Measurements from ENCODE around the gene CEP350.
"Not testable (repeated sequence)": the region's sequence is repeated elsewhere in the genome, so short reads cannot be mapped to it uniquely, and the experiment has no call there.

Gene CEP350

DNA sequence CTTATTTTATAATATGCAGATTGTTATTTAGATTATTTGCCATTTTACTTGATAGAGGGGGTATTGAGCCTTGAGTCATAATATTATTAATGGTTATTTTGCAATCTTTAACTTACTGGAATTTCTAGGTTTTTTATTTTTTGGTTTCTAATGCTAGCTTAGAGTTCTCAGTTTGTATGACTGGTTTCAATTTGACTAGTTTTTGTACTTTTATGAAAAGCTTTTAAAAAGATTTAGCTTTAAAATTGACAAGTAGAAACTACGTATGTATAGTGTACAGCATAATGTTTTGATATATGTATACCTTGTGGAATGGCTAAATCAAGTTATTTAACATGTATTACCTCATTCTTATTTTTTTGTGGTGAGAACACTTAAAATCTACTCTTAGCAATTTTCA lies 41.5 kb downstream of the CEP350 start:
- DNase-seq: no peak

DNA sequence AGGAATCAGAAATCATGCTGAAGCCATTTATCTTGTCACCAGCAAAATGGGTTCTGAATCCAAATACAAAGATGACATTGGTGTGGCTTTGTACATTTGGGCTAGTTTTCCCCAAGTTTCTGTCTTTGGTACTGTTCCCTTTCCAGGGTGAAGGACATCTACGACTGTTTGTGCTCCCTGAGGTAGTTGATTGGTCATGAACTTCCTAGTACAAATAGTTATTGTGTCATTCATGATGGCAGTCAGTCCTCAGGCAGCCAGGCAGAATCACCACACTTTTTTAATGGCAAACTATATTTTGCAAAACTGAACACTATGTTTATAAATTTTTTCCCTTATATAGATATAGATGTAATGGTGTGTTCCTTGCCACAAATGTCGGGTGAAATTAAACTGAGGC lies 46.0 kb downstream of the CEP350 start:
- DNase-seq: no peak

DNA sequence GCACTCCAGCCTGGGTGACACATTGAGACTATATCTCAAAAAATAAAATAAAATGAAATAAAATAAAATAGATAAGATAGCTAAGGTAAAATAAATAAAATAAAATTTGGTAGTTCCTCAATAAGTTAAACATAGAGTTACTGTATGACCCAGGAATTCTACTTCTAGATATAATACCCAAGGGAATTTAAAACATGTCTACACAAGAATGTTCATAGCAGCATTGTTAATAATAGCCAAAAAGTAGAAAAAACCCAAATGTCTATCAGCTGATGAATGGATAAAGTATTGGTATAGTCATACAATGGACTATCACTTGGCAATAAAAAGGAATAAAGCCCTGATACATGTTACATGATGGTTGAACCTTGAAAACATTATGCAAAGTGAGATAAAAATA lies 47.8 kb downstream of the CEP350 start:
- DNase-seq: no peak

DNA sequence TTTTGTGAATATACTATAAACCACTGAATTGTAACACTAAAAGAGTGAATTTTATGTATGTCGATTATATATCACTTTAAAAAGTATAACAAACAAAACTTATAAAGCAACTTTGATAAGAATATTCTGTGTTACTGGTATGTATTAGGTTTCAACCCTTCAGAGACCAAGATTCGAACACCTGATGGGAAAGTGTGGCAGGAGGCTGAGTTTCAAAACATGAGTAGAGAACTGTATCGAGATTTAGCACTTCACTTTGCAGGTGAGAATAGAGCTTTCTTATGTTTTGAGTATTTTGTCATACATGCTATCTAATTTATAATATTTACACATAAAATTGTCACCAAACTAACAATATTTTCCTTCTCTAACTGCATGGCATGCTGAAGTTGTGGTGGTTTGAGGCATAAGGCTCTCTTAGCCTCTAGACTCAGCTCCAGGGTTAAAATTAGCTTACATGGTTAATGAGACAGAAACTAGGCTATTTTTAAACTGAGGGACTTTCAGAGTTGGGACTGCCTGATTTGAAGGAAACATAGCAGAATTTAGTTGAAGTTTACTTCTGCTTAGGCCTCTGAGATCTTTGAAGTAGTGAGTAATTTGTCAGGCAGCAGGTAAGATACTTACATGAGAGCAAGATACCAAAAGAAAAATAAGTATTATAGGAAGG lies 48.6 kb downstream of the CEP350 start:
- DNase-seq: no peak

DNA sequence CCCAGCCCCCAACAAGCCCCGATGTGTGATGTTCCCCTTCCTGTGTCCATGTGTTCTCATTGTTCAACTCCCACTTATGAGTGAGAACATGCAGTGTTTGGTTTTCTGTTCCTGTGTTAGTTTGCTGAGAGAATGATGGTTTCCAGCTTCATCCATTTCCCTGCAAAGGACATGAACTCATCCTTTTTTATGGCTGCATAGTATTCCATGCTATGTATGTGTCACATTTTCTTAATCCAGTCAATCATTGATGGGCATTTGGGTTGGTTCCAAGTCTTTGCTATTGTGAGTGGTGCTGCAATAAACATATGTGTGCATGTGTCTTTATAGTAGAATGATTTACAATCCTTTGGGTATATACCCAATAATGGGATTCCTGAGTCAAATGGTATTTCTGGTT lies 52.2 kb downstream of the CEP350 start:
- not testable (repeated sequence) for DNase-seq

DNA sequence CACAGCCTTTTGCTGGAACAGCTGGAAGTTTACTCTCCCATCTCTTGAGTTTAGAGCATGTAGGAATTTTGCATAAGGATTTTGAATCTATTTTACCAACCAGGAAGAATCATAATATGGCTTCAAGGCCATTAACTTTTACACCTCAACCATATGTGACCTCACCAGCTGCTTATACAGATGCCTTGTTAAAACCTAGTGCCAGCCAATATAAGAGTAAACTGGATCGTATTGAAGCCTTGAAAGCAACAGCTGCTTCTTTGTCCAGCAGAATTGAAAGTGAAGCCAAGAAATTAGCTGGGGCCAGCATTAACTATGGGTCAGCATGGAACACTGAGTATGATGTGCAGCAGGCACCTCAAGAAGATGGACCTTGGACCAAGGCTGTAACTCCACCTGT lies 65.4 kb downstream of the CEP350 start:
- DNase-seq: no peak

DNA sequence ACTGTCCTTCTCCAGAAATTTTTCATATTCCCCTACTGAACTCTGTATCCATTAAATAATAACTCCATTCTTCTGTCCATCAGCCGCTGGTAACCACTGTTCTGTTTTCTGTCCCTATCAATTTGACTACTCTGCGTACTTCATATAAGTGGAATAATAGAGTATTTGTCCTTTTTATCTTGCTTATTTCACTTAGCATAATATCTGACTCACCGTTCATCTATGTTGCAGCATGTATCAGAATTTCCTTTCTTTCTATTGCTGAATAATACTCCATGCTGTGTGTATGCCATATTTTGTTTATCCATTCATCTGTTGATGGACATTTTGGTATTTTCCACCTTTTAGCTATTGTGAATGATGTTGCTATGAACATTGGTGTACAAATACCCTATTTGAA lies 71.9 kb downstream of the CEP350 start:
- DNase-seq: no peak

DNA sequence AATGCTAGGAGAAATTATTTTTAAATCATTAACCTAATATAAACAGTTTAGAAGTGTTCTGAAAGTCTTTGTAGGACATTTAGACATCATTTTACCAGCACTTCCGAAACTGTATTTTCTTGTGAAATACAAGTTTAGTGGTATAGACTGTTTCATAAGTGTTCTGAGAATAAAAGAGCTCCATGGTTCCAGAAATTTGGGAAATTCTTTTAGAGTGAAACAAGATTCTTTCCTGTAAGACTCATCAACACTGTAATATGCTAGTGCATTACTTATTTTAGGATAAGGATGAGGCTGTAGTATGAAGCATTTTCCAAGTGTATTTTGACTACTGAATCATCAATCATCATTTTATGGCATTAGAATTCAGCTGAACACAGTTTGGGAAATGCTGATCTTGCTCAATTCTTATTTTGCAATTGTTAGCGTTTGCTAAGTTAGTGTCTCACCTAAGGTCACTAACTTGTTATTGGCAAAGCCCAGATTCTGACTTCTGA lies 73.4 kb downstream of the CEP350 start:
- no peak for DNase-seq

DNA sequence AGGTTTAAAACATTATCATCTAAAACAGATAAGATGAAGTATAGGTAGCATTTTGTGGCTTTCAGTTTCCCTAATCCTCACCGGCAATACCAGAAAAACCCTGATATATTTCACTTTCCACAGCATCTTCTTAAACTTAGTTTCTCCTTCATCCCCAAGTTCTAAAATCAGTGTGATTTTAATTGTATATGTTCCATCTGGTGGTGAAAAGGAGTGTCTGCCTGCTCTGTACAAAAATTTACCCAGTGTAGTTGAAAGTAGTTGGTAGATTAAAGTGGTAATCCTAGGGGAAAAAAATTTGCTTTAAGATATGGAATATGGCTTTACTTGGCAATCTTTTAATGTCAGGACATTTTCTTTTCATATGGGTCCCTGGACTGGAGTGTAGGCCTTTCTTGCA lies 74.3 kb downstream of the CEP350 start:
- DNase-seq: no peak

DNA sequence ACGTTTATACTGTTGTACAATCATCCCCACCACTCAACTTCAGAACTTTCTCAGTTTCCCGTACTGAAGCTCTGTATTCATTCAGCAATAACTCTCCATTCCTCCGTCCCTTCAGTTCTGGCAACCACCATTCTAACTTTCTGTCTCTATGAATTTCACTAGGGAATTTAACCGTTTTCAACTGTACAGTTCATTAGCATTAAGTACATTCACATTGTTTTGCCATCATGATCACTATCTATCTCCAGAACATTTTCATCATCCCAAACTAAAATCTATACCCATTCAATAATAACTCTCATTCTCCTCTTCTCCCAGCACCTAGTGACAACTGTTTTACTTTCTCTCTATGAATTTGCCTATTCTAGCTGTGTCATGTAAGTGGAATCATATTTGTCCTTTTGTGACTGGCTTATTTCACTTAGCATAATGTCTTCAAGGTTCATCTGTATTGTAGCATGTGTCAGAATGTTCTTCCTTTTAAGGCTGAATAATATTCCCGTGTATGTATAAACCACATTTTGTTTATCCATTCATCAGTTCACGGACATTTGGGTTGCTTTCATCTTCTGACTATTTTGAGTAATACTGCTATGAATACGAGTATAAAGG lies 75.0 kb downstream of the CEP350 start:
- no peak for DNase-seq

DNA sequence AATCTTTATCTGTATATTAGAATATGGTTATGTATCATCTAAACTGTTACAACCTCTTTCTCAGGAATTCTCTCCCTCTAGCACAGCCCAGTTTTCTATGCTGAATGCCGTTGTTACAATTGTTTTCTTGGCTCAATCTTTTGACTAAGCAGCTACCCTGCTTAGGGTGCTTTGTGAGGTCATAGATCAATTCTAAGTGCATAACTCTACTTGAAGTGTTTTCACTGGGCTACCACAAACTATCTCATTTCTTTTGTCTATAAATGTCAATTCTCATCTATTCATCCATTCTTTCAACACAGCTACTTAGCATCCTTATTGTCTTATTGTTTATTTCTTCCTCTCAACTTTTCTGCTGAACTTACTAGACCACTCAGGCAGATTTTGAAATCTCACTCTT lies 77.1 kb downstream of the CEP350 start:
- no peak for DNase-seq

DNA sequence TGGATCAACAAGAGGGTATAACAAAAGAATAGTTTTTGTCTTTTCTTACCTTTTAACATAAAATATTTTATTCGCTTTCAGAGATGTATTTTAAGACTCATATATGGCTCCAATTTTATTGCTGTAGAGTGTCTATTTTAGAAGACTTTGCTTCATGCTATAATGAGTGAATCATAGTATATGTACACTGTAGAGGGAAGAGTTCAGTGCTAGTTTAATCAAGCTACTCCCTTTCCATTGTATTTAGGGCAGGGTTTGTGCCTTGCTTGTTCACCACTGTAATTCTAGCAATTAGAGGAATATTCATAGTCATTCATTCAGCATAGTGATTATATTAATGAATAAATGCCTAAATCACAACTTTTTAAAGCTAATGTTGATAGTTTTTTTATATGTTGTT lies 78.8 kb downstream of the CEP350 start:
- DNase-seq: no peak

DNA sequence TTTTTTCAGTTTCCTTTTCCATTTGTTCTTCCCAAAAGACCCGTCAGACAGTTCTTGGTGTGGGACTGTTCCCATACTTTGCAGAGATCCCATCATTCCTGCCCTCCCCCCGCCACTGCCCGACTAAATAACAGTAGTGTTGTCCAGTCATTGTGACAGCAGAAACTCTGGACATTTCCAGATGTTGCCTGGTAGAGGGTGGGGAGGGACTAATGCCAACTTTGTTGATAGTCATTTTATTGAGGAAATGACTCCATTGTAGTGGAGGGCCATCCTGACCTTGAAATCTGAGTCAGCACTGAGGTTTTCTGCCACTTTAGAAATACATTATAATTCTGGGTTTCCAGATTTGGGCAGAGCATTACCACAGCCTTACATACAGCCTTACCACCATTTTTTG lies 85.4 kb downstream of the CEP350 start:
- no peak for DNase-seq

DNA sequence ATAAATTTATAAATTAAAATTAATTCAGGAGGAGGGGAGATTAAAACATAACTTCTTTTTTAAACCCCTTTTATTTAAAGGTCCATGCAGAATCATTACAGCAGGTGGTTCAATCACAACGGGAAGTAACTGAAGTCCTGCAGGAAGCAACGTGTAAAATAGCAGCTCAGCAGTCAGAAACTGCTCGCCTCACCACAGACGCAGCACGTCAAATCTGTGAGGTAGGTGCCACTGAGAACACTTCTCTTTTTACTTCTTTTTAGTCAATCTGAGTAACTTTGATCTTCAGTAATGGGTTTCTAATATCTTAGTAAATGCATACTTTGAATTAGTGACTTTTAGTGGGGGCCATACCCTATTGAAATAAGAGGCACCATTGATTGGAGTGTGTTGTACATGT lies 87.0 kb downstream of the CEP350 start:
- DNase-seq: no peak

DNA sequence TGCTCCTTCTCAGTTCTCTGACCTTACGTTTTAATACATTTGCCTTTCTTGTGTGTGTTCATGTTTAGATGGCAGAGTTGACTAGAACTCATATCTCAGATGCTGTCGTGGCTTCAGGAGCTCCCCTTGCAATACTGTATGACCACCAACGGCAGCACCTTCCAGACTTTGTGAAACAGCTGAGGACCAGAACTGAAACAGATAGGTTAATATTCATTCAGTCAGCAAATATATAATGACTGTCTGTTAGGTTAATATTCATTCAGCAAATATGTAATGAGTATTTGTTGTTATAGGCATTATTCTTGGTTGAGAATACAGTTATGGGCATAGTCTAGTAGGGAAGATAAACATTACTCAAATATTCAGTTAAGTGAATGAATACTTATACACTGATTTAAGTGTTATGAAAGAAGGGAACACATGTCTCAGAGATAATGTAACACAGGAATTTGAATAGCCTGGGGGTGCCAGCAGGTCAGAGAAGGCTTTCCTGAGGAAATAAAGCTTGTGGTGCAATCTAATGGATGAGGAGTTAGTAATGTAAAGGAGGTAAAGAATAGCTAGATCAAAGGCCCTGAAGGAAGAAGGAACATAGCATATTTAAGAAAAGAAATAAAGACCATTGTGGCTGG lies 88.5 kb downstream of the CEP350 start:
- no peak for DNase-seq

DNA sequence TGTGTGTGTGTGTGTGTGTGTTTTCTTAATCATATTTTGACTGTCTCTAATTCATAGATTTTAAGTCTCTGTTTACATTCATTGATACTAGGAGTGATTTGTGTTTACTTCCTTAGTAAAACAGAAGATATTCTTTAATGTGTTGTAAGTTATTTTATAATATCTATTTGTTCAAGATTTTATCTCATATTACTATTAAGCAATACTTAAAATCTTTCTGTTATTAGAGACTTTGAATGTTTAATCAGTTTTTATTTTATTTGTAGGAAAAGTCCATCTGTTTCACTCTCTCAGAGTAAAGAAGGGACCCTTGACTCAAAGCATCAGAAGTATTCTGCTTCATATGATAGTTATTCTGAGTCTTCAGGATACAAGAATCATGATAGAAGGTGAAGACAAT lies 89.2 kb downstream of the CEP350 start:
- DNase-seq: no peak

DNA sequence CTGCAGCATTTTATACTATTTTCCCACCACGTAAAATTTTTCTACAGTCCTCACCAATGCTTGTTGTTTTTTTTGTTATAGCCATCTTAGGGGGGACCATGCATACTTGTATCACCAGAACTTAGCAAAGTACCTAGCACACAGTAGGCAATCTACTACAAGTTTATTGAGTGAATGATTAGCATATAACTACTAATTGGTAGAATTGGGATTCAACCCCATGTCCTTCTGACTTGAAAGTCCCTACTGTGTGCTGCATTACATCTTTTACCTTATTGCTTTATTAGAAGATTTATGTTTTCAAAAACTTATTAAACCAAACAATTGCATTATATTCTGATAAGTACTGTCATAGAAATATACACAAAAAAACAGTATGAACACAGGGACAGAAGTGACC lies 92.1 kb downstream of the CEP350 start:
- DNase-seq: no peak

DNA sequence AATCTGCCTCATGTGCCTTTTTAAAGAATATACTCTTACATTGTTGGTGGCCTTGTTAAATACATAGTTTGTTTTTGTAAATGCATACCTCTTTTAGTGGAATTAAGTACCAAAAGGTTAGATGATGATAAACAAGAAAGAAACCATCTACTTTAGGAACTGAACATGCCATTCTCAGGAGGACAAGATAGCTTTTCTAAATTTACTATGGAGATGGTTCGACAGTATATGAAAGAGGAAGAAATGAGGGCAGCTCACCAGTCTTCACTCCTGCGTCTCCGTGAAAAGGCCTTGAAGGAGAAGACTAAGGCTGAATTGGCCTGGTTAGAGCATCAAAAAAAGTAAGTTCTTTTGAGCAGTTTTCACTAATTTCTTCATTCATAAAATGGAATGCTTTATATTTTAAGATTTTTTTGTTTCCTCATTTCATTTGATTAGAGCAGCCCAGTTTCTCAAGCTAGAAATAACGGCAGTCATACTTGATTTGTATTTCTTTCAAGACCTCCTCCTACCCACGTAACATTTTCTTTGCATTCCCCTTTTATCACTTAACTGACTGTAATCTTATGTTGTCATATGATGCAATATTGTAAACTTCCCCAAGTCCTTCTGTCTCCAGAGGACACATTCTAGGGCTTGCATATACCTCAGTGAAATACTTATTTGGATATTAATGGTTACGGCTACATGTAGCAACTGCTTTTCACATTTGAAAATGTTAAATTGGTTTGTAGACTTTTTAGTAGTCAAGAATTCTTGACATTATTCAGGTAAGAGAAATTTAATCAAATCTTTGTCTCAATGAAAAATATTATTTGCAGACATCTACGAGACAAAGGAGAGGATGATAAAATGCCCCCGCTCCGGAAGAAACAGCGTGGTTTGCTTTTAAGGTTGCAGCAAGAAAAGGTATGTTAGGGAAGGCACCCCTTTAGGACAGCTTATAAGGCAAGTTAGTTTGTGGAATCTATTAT lies 99.3 kb downstream of the CEP350 start:
- no peak for DNase-seq

DNA sequence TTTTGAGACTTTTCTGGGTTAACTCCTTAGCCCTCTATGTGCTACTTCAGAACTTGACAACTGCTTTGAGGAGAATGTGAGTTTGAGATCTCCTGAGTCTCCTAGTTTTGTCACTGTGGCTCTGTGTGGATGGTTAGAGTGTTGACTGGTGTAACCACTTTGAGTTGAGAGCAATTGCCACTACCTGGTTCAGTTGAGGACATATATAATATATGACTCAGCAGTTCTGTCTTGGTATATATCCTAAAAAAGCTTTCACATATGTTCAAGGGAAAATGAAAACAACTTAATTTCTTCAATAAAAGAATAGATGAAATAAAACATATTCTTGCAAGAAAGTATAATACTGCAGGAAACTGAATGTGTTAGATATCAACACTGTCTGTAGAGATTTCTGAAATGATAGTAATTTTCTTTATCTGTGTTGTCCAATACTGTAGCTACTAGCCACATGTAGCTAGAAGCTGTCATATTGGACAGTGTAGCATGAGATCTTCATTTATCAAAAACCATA lies 103.3 kb downstream of the CEP350 start:
- DNase-seq: no peak

DNA sequence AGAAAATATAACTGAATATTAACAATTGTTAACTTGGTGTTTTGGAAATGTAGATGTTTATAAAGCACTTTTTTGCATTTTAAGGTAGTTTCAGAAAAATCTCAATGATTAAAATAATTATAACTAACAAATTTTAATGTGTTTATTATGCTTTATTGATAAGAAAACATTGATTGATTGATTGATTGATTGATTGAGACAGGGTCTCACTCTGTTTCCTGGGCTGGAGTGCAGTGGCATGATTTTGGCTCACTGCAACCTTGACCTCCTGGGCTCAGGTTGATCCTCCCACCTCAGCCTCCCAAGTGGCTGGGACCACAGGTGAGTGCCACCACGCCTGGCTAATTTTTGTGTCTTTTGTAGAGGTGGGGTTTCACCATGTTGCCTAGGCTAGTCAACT lies 106.4 kb downstream of the CEP350 start:
- no peak for DNase-seq

DNA sequence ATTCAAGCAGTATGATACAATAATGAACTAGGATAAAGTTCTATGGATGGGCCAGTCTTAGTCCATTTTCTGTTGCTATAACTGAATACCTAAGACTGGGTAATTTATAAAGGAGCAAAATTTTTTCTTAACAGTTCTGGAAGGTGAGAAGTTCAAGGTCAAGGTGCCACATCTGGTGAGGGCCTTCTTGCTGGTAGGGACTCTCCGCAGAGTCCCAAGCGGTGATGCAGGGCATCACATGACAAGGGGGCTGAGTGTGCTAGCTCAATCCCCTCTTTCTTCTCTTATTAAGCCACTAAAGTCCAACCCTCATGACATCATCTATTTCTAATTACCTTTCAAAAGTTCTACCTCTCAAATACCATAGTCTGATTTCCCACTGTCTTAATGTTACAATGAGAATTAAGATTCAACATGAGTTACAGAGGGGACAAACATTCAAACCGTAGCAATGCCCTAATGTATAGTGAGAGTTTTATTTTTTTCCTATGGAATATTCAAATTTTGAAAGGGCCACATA lies 107.9 kb downstream of the CEP350 start:
- DNase-seq: no peak

DNA sequence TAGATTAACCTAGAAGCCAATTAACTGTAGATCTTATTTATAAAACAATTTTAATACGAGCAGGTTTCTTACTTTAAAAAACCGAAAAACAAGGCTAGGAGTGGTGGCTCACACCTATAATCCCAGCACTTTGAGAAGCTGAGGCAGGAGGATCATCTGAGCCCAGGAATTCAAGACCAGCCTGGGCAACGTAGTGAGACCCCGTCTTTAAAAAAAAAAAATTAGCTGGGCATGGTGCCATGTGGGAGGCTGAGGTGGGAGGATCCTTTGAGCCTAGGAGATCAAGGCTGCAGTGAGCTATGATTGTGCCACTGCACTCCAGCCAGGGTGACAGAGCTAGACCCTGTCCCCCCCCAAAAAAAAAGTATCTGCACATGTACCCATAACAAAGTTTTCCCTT lies 110.8 kb downstream of the CEP350 start:
- no peak for DNase-seq

DNA sequence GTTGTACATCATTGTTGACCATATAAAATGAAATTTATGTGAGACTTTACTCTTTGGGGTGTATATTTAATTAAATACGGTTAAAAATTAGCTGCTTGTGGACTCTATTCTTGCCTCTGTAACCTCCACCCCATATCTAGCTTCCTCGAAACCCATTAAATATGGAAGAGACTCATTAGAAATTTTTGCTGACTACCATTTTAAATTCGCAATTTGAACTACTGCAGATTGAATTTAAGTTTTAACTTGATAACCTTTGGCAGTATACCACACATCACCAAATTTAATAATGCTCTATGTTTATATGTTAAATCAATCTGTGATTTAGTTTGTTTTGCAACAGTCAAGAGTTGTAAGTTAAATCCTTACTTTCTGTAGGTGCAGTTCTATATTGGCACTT lies 111.5 kb downstream of the CEP350 start:
- no peak for DNase-seq

Measured in NCI-H1930 (cell line).